ENCODE results near the gene HOMER1. TPM values are rescaled to one million over a fixed set of nuclear protein-coding genes. Genes with fewer than 3 reads are reported as not detected.

The HOMER1 gene
- total and polyA plus RNA-seq, 10 of the 15 experiments (the other 5 are each of a cell fraction or from before 2014, with no cell fraction given), result 0.96 to 22.0 (median 7.5) TPM

DNA sequence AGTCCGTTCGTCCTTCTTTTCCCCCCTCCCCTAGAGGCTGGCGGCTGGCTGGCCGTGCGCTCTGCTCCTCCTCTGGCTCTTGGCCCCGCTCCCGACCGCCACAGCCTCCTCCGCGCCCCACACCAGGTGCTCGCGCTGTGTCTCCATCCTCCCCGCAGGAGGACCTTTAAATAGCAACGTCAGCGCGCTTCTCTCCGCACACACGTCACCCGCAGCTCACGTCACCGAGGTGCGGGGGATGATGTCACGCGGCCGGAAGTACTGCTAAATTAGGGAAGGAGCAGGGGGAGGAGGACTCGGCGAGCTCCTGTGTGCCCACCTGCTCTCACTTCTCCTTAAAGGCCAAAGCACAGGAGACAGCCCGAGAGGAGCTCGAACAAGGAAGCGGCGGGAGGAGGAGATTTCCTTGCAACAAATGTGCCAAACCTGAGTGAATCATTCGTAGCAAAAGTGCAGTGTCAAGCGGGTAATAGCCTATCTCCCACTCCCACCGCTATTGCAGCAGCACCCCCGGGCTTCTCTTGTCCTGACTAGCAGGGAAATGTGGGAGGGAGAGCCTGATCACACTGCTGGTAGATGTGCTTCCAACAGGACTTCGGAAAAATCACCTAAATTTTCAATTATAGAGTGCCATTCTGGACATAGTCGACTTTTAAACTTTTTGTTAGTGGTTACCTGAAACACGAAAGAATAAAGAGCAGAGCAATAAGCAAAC lies 614 bp upstream of the HOMER1 start (continued):
- TF ChIP-seq MXI1 (IDR thresholded peaks at IDR 0.05; ENCODE audit: low read depth, low read length), result peak; percentile 66; the same call in 1 of the 2 replicates
- peak; percentile 82 for TF ChIP-seq POLR2AphosphoS5 (IDR thresholded peaks at IDR 0.05; ENCODE audit: low read length)
- no peak for TF ChIP-seq SMC3 (IDR thresholded peaks at IDR 0.05; ENCODE audit: borderline replicate concordance, low read length)
- no peak for TF ChIP-seq ZZZ3 (IDR thresholded peaks at IDR 0.05; ENCODE audit: control insufficient read depth, insufficient read length, low read depth)
- TF ChIP-seq PAX8 (IDR thresholded peaks at IDR 0.05), result no peak
- TF ChIP-seq ZNF622 (IDR thresholded peaks at IDR 0.05), result no peak
- TF ChIP-seq SUZ12 (IDR thresholded peaks at IDR 0.05; ENCODE audit: unreplicated experiment), result no peak
- TF ChIP-seq, protein P1, sequence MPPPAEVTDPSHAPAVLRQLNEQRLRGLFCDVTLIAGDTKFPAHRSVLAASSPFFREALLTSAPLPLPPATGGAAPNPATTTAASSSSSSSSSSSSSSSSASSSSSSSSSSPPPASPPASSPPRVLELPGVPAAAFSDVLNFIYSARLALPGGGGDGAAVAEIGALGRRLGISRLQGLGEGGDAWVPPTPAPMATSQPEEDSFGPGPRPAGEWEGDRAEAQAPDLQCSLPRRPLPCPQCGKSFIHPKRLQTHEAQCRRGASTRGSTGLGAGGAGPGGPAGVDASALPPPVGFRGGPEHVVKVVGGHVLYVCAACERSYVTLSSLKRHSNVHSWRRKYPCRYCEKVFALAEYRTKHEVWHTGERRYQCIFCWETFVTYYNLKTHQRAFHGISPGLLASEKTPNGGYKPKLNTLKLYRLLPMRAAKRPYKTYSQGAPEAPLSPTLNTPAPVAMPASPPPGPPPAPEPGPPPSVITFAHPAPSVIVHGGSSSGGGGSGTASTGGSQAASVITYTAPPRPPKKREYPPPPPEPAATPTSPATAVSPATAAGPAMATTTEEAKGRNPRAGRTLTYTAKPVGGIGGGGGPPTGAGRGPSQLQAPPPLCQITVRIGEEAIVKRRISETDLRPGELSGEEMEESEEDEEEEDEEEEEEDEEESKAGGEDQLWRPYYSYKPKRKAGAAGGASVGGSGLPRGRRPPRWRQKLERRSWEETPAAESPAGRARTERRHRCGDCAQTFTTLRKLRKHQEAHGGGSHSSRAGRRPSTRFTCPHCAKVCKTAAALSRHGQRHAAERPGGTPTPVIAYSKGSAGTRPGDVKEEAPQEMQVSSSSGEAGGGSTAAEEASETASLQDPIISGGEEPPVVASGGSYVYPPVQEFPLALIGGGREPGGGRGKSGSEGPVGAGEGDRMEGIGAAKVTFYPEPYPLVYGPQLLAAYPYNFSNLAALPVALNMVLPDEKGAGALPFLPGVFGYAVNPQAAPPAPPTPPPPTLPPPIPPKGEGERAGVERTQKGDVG (CRISPR knock-in tag; IDR thresholded peaks at IDR 0.05), result no peak
- peak; percentile 68 for TF ChIP-seq MEF2A (IDR thresholded peaks at IDR 0.05; ENCODE audit: insufficient read depth, low read depth, low read length)
- peak; percentile 98 for TF ChIP-seq ATF7 (IDR thresholded peaks at IDR 0.05; ENCODE audit: low read depth)
- TF ChIP-seq, protein P2, sequence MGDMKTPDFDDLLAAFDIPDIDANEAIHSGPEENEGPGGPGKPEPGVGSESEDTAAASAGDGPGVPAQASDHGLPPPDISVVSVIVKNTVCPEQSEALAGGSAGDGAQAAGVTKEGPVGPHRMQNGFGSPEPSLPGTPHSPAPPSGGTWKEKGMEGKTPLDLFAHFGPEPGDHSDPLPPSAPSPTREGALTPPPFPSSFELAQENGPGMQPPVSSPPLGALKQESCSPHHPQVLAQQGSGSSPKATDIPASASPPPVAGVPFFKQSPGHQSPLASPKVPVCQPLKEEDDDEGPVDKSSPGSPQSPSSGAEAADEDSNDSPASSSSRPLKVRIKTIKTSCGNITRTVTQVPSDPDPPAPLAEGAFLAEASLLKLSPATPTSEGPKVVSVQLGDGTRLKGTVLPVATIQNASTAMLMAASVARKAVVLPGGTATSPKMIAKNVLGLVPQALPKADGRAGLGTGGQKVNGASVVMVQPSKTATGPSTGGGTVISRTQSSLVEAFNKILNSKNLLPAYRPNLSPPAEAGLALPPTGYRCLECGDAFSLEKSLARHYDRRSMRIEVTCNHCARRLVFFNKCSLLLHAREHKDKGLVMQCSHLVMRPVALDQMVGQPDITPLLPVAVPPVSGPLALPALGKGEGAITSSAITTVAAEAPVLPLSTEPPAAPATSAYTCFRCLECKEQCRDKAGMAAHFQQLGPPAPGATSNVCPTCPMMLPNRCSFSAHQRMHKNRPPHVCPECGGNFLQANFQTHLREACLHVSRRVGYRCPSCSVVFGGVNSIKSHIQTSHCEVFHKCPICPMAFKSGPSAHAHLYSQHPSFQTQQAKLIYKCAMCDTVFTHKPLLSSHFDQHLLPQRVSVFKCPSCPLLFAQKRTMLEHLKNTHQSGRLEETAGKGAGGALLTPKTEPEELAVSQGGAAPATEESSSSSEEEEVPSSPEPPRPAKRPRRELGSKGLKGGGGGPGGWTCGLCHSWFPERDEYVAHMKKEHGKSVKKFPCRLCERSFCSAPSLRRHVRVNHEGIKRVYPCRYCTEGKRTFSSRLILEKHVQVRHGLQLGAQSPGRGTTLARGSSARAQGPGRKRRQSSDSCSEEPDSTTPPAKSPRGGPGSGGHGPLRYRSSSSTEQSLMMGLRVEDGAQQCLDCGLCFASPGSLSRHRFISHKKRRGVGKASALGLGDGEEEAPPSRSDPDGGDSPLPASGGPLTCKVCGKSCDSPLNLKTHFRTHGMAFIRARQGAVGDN (IDR thresholded peaks at IDR 0.05), result no peak
- TF ChIP-seq SUPT20H (IDR thresholded peaks at IDR 0.05; ENCODE audit: borderline replicate concordance, control insufficient read depth, low read depth, low read length), result no peak
- TF ChIP-seq ETV6 (conservative IDR thresholded peaks at IDR 0.05 in 1 of 2, IDR thresholded peaks at IDR 0.05 in 1 of 2; ENCODE audit: borderline replicate concordance in 1 of 2, low read depth in 1 of 2), result no peak
- no peak for TF ChIP-seq NRF1 (conservative IDR thresholded peaks at IDR 0.05; ENCODE audit: low read depth, low read length)
- peak; percentile 61 for TF ChIP-seq SP1 (IDR thresholded peaks at IDR 0.05; ENCODE audit: low read depth, low read length)
- TF ChIP-seq, protein P3, sequence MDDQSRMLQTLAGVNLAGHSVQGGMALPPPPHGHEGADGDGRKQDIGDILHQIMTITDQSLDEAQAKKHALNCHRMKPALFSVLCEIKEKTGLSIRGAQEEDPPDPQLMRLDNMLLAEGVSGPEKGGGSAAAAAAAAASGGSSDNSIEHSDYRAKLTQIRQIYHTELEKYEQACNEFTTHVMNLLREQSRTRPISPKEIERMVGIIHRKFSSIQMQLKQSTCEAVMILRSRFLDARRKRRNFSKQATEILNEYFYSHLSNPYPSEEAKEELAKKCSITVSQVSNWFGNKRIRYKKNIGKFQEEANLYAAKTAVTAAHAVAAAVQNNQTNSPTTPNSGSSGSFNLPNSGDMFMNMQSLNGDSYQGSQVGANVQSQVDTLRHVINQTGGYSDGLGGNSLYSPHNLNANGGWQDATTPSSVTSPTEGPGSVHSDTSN (IDR thresholded peaks at IDR 0.05; ENCODE audit: insufficient replicate concordance, low read depth, low read length), result no peak
- peak; percentile 100 for TF ChIP-seq CREB1 (IDR thresholded peaks at IDR 0.05; ENCODE audit: low read depth)
- TF ChIP-seq KDM1A (IDR thresholded peaks at IDR 0.05; ENCODE audit: borderline replicate concordance), result no peak
- TF ChIP-seq KAT2A (conservative IDR thresholded peaks at IDR 0.05; ENCODE audit: control insufficient read depth, low read depth, low read length), result no peak
- TF ChIP-seq MYB (IDR thresholded peaks at IDR 0.05; ENCODE audit: borderline replicate concordance, low read depth, low read length), result no peak
- TF ChIP-seq HCFC1 (IDR thresholded peaks at IDR 0.05; ENCODE audit: low read length), result no peak; the same call in 1 of the 2 replicates
- peak; percentile 99 for TF ChIP-seq NBN (IDR thresholded peaks at IDR 0.05)
- TF ChIP-seq CREM (IDR thresholded peaks at IDR 0.05; ENCODE audit: low read depth), result peak; percentile 100
- TF ChIP-seq NR2F1 (conservative IDR thresholded peaks at IDR 0.05), result no peak

Measured in GM12878 (cell line).